HG02588 (cell line): ENCODE results near the gene ZNF462.

ENCODE experiments used
- ATAC-seq: cut with Tn5 transposase; IDR thresholded peaks from one replicate; pipeline ENCODE4 v1.9.1; 2021; ENCODE audit warnings: mild to moderate bottlenecking, moderate library complexity; ENCODE audit not compliant: unreplicated experiment

ZNF462 gene

GRCh38 chr9:106921341-106921899 is 58.5 kb downstream of the ZNF462 start:
- ATAC-seq: no peak

GRCh38 chr9:106922026-106922425 is 59.1 kb downstream of the ZNF462 start:
- no peak for ATAC-seq

- no peak for ATAC-seq
Measured at GRCh38 chr9:106925392-106925791, 62.4 kb downstream of the ZNF462 start.

- no peak for ATAC-seq
Measured at GRCh38 chr9:106927916-106928315, 65.0 kb downstream of the ZNF462 start.

- no peak for ATAC-seq
Measured at GRCh38 chr9:106928350-106928749, 65.4 kb downstream of the ZNF462 start.

- no peak for ATAC-seq
Measured at GRCh38 chr9:106929471-106930177, 66.7 kb downstream of the ZNF462 start.

- no peak for ATAC-seq
Measured at GRCh38 chr9:106930477-106930876, 67.5 kb downstream of the ZNF462 start.

GRCh38 chr9:106931466-106931865 is 68.5 kb downstream of the ZNF462 start:
- ATAC-seq: no peak

- no peak for ATAC-seq
Measured at GRCh38 chr9:106932178-106932577, 69.2 kb downstream of the ZNF462 start.

GRCh38 chr9:106932675-106933074 is 69.7 kb downstream of the ZNF462 start:
- no peak for ATAC-seq

- no peak for ATAC-seq
Measured at GRCh38 chr9:106933470-106933869, 70.5 kb downstream of the ZNF462 start.

GRCh38 chr9:106934442-106935238 is 71.7 kb downstream of the ZNF462 start:
- ATAC-seq: no peak

- no peak for ATAC-seq
Measured at GRCh38 chr9:106936680-106937079, 73.7 kb downstream of the ZNF462 start.

GRCh38 chr9:106941916-106942315 is 79.0 kb downstream of the ZNF462 start:
- ATAC-seq: no peak

- ATAC-seq: no peak
Measured at GRCh38 chr9:106945727-106946660, 83.0 kb downstream of the ZNF462 start.

GRCh38 chr9:106947106-106947900 is 84.3 kb downstream of the ZNF462 start:
- ATAC-seq: no peak

GRCh38 chr9:106953174-106953573 is 90.2 kb downstream of the ZNF462 start:
- no peak for ATAC-seq

- ATAC-seq: no peak
Measured at GRCh38 chr9:106954558-106954957, 91.6 kb downstream of the ZNF462 start.

- no peak for ATAC-seq
Measured at GRCh38 chr9:106954974-106955850, 92.2 kb downstream of the ZNF462 start.
